Measurements from ENCODE around the gene NRIP1. TPM values are rescaled to one million over a fixed set of nuclear protein-coding genes. Genes with fewer than 3 reads are reported as not detected.
A peak's percentile ranks its signal among the peaks of the same experiment; 100 is the strongest.

Gene NRIP1
- polyA plus RNA-seq, 1 donor from 2014 or later, result 48.4 TPM

- H3F3A ChIP-seq (ENCODE audit: insufficient read depth, low read length, poor library complexity, severe bottlenecking), result peaks cover 8% of the 10 kb centered on the region
- peaks cover 63% of the 10 kb centered on the region for H3K79me2 ChIP-seq (replicated peaks; ENCODE audit: insufficient read depth, low read length)
- peak overlapping the region; percentile 68 for H3K27ac ChIP-seq (ENCODE audit: low read length)
- H3K36me3 ChIP-seq (ENCODE audit: insufficient read depth, low read length), result no peaks in the 10 kb centered on the region
- peak overlapping the region; percentile 42 for H3K4me2 ChIP-seq (ENCODE audit: low read length)
- H3K4me3 ChIP-seq (ENCODE audit: low read length), result peak overlapping the region; percentile 45
- peak overlapping the region; percentile 20 for H3K9ac ChIP-seq (ENCODE audit: low read length)
- no peaks in the 10 kb centered on the region for H4K20me1 ChIP-seq (ENCODE audit: insufficient read depth)
- H3K27me3 ChIP-seq (ENCODE audit: insufficient read depth, low read depth, low read length), result no peaks in the 10 kb centered on the region
- no peak overlapping the region for H2AFZ ChIP-seq (ENCODE audit: low read depth, low read length)
- no peaks in the 10 kb centered on the region for H3K9me2 ChIP-seq (ENCODE audit: insufficient read depth, low read length)
- TF ChIP-seq RAD21 (conservative IDR thresholded peaks at IDR 0.05) (no peak), SMC3 (conservative IDR thresholded peaks at IDR 0.05; ENCODE audit: poor library complexity) (no peak), REST (IDR thresholded peaks at IDR 0.05; ENCODE audit: borderline replicate concordance) (no peak), EZH2 (IDR thresholded peaks at IDR 0.05; ENCODE audit: borderline replicate concordance, insufficient read depth, low read length, poor library complexity, severe bottlenecking) (no peak), TAF1 (IDR thresholded peaks at IDR 0.05; ENCODE audit: low read depth) (no peak), CTCF (IDR thresholded peaks at IDR 0.05; ENCODE audit: poor library complexity, severe bottlenecking) (no peak), POLR2AphosphoS5 (IDR thresholded peaks at IDR 0.05) (no peak), MXI1 (conservative IDR thresholded peaks at IDR 0.05; ENCODE audit: poor library complexity, severe bottlenecking) (no peak)
- H3K9me3 ChIP-seq (ENCODE audit: low read length), result no peaks in the 10 kb centered on the region
Observed at GRCh38 chr21:15001857-15002606, 62.8 kb downstream of the NRIP1 start.

GRCh38 chr21:15001113-15001512 lies 63.7 kb downstream of the NRIP1 start:
- H3K27ac ChIP-seq (ENCODE audit: low read length), result peak overlapping the region; percentile 68
- no peaks in the 10 kb centered on the region for H4K20me1 ChIP-seq (ENCODE audit: insufficient read depth)
- TF ChIP-seq RAD21 (conservative IDR thresholded peaks at IDR 0.05) (no peak), TAF1 (IDR thresholded peaks at IDR 0.05; ENCODE audit: low read depth) (no peak), CTCF (IDR thresholded peaks at IDR 0.05; ENCODE audit: poor library complexity, severe bottlenecking) (no peak), SMC3 (conservative IDR thresholded peaks at IDR 0.05; ENCODE audit: poor library complexity) (no peak), EP300 (conservative IDR thresholded peaks at IDR 0.05; ENCODE audit: poor library complexity, severe bottlenecking) (no peak), REST (IDR thresholded peaks at IDR 0.05; ENCODE audit: borderline replicate concordance) (no peak), POLR2AphosphoS5 (IDR thresholded peaks at IDR 0.05) (no peak)
- H3K79me2 ChIP-seq (replicated peaks; ENCODE audit: insufficient read depth, low read length), result peaks cover 63% of the 10 kb centered on the region
- no peak overlapping the region for H2AFZ ChIP-seq (ENCODE audit: low read depth, low read length)
- H3K36me3 ChIP-seq (ENCODE audit: insufficient read depth, low read length), result no peaks in the 10 kb centered on the region
- no peak overlapping the region for H3K9ac ChIP-seq (ENCODE audit: low read length)
- H3F3A ChIP-seq (ENCODE audit: insufficient read depth, low read length, poor library complexity, severe bottlenecking), result peaks cover 8% of the 10 kb centered on the region
- peak overlapping the region; percentile 45 for H3K4me3 ChIP-seq (ENCODE audit: low read length)
- no peaks in the 10 kb centered on the region for H3K27me3 ChIP-seq (ENCODE audit: insufficient read depth, low read depth, low read length)
- H3K9me2 ChIP-seq (ENCODE audit: insufficient read depth, low read length), result no peaks in the 10 kb centered on the region
- peak overlapping the region; percentile 42 for H3K4me2 ChIP-seq (ENCODE audit: low read length)
- H3K9me3 ChIP-seq (ENCODE audit: low read length), result no peaks in the 10 kb centered on the region

Data from neural cell (in vitro differentiated cells).